Coronary artery (tissue), 2 donors: ENCODE data around the gene CSTB.

Experiments
- DNase-seq: peaks from one replicate; pipeline ENCODE4 v3.0.0-alpha.2; 2017; ENCODE audit warnings: low spot score
- H3K27ac ChIP-seq, 2 donors: fragments of 200-600 bp; sonication (generic); one replicate each; pipeline ENCODE4 v1.5.1; 2016 to 2019
- H3K4me3 ChIP-seq: fragments of 200-600 bp; sonication (generic); 2 replicates; pipeline ENCODE4 v1.5.1; 2016; ENCODE audit warnings: mild to moderate bottlenecking, moderate library complexity
- CTCF ChIP-seq: fragments of 200-600 bp; sonication (generic); IDR thresholded peaks from one replicate; pipeline ENCODE4 v1.5.1; 2019; ENCODE audit warnings: antibody characterized with exemption

CSTB gene

DNA sequence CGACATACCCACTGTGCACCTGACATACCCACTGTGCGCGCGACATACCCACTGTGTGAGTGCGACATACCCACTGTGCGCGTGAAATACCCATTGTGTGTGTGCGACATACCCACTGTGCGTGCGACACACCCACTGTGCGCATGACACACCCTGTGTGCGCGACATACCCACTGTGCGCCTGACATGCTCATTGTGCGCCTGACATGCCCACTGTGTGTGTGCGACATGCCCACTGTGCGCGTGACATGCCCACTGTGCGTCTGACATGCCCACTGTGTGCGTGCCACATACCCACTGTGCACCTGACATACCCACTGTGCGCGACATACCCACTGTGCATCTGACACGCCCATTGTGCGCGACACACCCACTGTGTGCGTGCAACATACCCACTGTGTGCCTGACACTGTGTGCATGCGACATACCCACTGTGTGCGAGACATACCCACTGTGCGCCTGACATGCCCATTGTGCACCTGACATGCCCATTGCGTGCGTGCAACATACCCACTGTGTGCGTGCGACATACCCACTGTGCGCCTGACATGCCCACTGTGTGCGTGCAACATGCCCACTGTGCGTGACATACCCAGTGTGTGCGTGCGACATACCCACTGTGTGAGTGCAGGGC lies 10.8 kb upstream of the CSTB start:
- Histone ChIP-seq H3K27ac (no peak overlapping the region), H3K4me3 (no peak overlapping the region)
- TF ChIP-seq CTCF: no peak
- no peak for DNase-seq

- no peak overlapping the region for H3K27ac ChIP-seq
- TF ChIP-seq CTCF: no peak
- no peak for DNase-seq
- H3K4me3 ChIP-seq: no peak overlapping the region
Observed at GRCh38 chr21:43786300-43786806, 10.2 kb upstream of the CSTB start.

- no peak overlapping the region for H3K4me3 ChIP-seq
- H3K27ac ChIP-seq: no peak overlapping the region
- no peak for DNase-seq
- no peak for TF ChIP-seq CTCF
Observed at GRCh38 chr21:43785134-43785533, 9.0 kb upstream of the CSTB start.

DNA sequence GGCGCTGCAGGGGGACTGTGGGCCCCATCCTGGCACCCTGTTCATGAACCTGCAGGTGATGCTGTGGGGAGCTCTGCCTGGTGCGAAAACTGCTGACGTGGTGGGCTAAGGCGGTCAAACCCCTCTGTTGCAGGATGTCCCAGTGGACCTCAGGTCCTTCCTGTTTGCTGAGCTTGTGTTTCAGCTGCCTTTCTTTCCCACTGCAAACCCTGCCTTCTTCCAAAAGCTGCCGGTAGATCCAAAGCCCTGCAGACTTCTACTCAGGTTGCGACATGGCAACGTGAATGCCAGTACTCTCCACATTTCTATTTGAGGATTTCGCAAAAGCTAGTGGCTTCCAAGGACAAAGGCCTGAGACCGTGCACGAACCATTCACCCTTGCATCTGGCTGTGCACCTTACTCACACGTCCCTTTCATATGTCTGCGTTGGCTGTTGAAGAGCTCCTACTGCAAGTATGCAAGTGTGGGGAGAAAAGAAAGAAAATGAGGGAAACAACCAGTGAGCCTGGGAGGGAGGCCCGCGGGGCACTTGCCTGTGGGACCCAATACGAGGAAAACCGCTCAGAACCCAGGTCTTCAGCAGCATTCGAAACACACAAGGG lies 7.1 kb upstream of the CSTB start:
- no peak for DNase-seq
- TF ChIP-seq CTCF: no peak
- no peak overlapping the region for H3K27ac ChIP-seq

GRCh38 chr21:43782431-43783097 lies 6.5 kb upstream of the CSTB start:
- no peak for TF ChIP-seq CTCF
- no peak overlapping the region for H3K27ac ChIP-seq
- H3K4me3 ChIP-seq: no peak overlapping the region
- no peak for DNase-seq

More for the DNA sequence above, 7.1 kb upstream of the CSTB start:
- H3K4me3 ChIP-seq: no peak overlapping the region

DNA sequence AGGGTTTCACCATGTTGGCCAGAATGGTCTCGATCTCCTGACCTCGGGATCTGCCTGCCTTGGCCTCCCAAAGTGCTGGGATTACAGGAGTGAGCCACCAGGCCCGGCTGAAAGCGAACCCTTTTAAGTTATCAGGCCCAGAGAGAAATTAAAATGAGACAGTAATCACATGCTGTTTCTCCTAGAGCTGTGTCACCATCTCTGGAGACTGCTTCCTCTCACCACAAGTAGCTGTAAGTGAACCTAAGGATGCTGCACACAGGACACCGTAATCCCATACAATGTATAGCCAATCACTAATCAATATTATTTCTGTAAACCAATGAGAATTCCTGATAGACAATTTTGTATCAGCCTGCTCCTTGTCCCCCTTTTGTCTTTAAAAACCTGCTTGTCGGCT lies 5.7 kb upstream of the CSTB start:
- DNase-seq: no peak
- TF ChIP-seq CTCF: no peak
- no peak overlapping the region for H3K4me3 ChIP-seq
- no peak overlapping the region for H3K27ac ChIP-seq

DNA sequence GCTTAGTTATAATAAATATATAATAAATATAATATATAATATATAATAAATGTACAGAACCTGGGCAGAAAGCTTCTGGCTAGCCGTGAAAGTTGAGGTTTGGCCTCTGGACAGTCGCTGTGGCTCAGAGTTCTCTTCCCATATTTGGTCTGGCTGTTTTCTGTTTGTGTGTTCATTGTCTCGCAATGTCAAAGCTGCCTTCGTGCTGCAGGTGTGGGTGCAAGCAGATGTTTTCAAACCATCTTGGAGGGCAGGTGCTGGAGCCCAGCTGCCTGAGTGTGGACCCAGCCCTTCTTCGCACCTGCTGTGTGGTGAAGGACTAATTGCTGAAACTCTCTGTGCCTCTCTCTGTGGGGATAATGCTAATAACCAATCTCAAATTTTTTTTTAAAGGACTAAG lies 3.6 kb upstream of the CSTB start:
- Histone ChIP-seq H3K27ac (no peak overlapping the region), H3K4me3 (no peak overlapping the region)
- DNase-seq: no peak
- no peak for TF ChIP-seq CTCF
